HFFc6 (cell line): ENCODE results near the gene CD47. TPM values are rescaled to one million over a fixed set of nuclear protein-coding genes. Genes with fewer than 3 reads are reported as not detected.

Experiments used
- DNase-seq: peaks from one replicate; pipeline ENCODE4 v3.0.0-alpha.2; 2018
- H3K27ac Mint-ChIP-seq: 2 replicates; pipeline ENCODE4 v1.8.0; 2020; ENCODE audit warnings: mild to moderate bottlenecking, mixed read lengths
- H3K27me3 Mint-ChIP-seq: 2 replicates; pipeline ENCODE4 v1.8.0; 2021; ENCODE audit warnings: mild to moderate bottlenecking, moderate library complexity, mixed read lengths; ENCODE audit not compliant: insufficient read depth
- H3K36me3 Mint-ChIP-seq: 2 replicates; pipeline ENCODE4 v1.8.0; 2021; ENCODE audit warnings: low read depth, mixed read lengths
- H3K4me1 Mint-ChIP-seq: 2 replicates; pipeline ENCODE4 v1.8.0; 2020; ENCODE audit warnings: low read depth, mixed read lengths
- H3K4me3 Mint-ChIP-seq: 2 replicates; pipeline ENCODE4 v1.8.0; 2020; ENCODE audit warnings: mild to moderate bottlenecking, moderate library complexity, mixed read lengths
- H3K9me3 Mint-ChIP-seq: 2 replicates; pipeline ENCODE4 v1.8.0; 2020; ENCODE audit warnings: mild to moderate bottlenecking, mixed read lengths
- total RNA-seq, 6 experiments: library from RNA; stranded (reverse); fragmentation: NEBNext Ultra II Directional; extraction: Animal tissue kit (Norgen Biotek cat#: 25700); gene quantifications; 2 replicates in 1 of 6; 3 replicates in 5 of 6; pipeline ENCODE4 v1.2.3, GENCODE V29; 2021
- TF ChIP-seq, protein P1 (sequence below): fragments of 200-600 bp; sonication (generic); IDR thresholded peaks from 2 replicates; pipeline ENCODE4 v1.5.0; 2021; ENCODE audit warnings: antibody characterized with exemption, mild to moderate bottlenecking

Gene CD47
- total RNA-seq, 6 experiments from 2014 or later: 68.3 to 89.5 (median 77.1) TPM

DNA sequence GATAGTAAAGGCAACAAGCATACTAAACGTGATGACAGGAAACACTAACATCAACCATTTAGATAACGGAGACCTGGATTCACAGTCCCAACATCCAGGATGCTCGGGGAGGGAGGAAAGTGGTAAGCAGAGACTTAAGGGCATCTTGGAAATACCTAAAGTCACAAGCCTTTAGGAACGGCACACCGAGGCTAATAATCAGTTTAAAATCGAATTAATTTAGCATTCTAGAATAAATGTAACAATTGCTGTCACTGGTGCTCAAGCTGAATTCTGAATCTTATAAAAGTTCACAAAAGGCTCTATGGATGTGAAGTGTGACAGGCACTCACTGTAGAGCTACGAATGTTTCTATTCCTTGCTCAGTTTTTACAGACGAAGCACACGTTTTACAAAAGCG lies 1.3 kb downstream of the CD47 start:
- Mint-ChIP-seq H3K27ac (peak overlapping the region; percentile 93), H3K36me3 (no peaks in the 10 kb centered on the region)

DNA sequence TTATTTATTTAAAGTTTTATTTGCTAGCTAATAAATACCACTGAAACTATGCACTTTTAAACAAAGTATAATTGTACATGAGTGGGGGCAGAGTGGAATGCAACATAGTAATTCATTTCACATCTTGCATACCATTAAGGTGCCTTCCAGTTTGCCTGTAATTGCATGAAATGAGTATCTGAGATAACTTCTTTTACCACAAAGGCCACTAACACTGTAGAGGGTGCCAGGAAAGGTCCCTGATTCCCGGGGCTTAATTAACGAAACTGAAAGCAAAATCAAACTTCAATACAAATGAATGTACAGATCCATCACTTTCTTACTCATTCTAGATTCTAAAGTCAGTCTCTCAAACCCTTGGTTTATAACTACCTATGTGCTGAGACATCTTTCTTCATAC lies 2.1 kb downstream of the CD47 start:
- Mint-ChIP-seq H3K4me1 (peaks cover 22% of the 10 kb centered on the region), H3K4me3 (peak overlapping the region; percentile 99), H3K27me3 (no peaks in the 10 kb centered on the region), H3K27ac (peak overlapping the region; percentile 35), H3K36me3 (no peaks in the 10 kb centered on the region), H3K9me3 (peaks cover 3% of the 10 kb centered on the region; the same call in 1 of the 2 replicates)
- TF ChIP-seq, protein P1, sequence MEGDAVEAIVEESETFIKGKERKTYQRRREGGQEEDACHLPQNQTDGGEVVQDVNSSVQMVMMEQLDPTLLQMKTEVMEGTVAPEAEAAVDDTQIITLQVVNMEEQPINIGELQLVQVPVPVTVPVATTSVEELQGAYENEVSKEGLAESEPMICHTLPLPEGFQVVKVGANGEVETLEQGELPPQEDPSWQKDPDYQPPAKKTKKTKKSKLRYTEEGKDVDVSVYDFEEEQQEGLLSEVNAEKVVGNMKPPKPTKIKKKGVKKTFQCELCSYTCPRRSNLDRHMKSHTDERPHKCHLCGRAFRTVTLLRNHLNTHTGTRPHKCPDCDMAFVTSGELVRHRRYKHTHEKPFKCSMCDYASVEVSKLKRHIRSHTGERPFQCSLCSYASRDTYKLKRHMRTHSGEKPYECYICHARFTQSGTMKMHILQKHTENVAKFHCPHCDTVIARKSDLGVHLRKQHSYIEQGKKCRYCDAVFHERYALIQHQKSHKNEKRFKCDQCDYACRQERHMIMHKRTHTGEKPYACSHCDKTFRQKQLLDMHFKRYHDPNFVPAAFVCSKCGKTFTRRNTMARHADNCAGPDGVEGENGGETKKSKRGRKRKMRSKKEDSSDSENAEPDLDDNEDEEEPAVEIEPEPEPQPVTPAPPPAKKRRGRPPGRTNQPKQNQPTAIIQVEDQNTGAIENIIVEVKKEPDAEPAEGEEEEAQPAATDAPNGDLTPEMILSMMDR: no peak
- no peak for DNase-seq

More for the DNA sequence above, 1.3 kb downstream of the CD47 start:
- no peak for DNase-seq
- peaks cover 3% of the 10 kb centered on the region; the same call in 1 of the 2 replicates for H3K9me3 Mint-ChIP-seq
- no peaks in the 10 kb centered on the region for H3K27me3 Mint-ChIP-seq
- H3K4me3 Mint-ChIP-seq: peak overlapping the region; percentile 99
- peaks cover 22% of the 10 kb centered on the region for H3K4me1 Mint-ChIP-seq
- TF ChIP-seq, protein P1: no peak

DNA sequence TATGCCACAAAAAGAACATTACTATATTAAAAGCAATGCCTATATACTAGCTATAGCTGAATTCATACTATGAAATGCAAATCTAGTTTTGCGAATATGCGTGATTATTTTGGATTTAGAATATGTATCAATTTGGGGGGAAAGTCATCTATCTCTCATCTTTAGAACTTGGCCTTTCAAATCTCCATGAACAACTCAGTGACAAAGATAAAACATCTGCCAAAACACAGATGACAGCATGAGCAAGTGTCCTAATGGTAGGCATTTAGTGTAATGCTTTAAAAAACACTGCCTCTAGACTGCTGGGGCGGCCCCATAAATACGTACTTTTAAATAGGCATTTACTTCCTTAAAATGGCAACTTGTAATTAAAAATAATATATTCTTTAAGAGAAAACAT lies 2.7 kb downstream of the CD47 start:
- Mint-ChIP-seq H3K36me3 (no peaks in the 10 kb centered on the region), H3K27ac (no peak overlapping the region), H3K4me1 (peaks cover 22% of the 10 kb centered on the region), H3K27me3 (no peaks in the 10 kb centered on the region), H3K9me3 (peaks cover 3% of the 10 kb centered on the region; the same call in 1 of the 2 replicates), H3K4me3 (peak overlapping the region; percentile 99; the same call in 1 of the 2 replicates)
- TF ChIP-seq, protein P1: no peak
- DNase-seq: no peak

DNA sequence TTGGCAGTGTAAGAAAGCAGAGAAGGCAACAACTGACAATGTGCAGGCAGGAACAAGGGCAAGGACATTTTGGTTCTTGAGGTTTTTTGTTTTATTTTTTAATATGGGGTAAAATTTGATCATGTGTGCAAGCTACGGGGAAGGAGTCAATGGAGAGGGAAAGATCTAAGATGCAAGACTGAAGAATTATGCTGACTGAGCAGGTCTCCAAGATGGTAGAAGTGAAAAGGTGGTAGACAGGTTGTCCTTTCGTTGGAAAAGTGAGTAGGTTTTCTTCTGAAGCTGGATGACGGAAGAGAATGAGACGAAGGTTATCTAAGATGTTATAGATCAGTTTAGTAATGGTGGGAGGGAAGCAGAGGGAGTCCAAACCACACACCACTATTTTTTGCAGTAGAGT lies 4.2 kb downstream of the CD47 start:
- Mint-ChIP-seq H3K27ac (no peak overlapping the region), H3K4me3 (no peak overlapping the region), H3K27me3 (no peaks in the 10 kb centered on the region), H3K36me3 (no peaks in the 10 kb centered on the region), H3K4me1 (peaks cover 19% of the 10 kb centered on the region), H3K9me3 (peaks cover 2% of the 10 kb centered on the region; the same call in 1 of the 2 replicates)
- no peak for DNase-seq
- TF ChIP-seq, protein P1: no peak

DNA sequence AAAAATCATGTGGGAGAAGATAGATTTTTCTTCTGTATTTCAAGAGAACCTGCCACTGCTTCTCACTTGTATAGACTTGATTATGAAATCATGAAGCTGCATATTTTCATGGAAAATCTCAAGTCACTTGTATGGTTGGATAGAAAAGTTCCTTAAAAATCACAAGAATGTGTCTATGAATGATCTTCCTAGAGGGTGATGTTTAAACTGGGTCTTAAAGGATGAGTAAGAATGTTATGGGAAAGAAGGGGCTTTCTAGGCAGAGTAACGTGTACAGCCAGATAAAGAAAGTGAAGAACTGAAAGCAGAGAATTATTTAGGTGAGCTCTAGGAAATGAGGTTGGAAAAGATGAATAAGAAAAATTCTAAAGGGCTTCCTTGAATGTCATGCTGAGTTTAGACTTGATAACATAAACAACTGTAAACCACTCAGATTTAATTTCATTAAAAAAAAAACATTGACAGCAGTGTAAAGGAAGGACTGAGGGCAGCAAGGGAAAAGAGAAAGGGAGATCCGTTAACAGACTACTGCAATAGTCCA lies 5.0 kb downstream of the CD47 start:
- H3K9me3 Mint-ChIP-seq: no peaks in the 10 kb centered on the region
- H3K36me3 Mint-ChIP-seq: no peaks in the 10 kb centered on the region
- TF ChIP-seq, protein P1: no peak
- no peak for DNase-seq
- H3K27ac Mint-ChIP-seq: no peak overlapping the region
- no peak overlapping the region for H3K4me3 Mint-ChIP-seq
- H3K4me1 Mint-ChIP-seq: peaks cover 17% of the 10 kb centered on the region
- no peaks in the 10 kb centered on the region for H3K27me3 Mint-ChIP-seq
